Mesenchymal stem cell (in vitro differentiated cells and primary cell): ENCODE measurements around the gene PFDN1.

Experiments
- DNase-seq: peaks from one replicate; pipeline ENCODE4 v3.0.0-alpha.2; 2013
- H2AFZ ChIP-seq: one replicate; pipeline ENCODE4 v1.6.1; 2013; ENCODE audit warnings: low read depth, mild to moderate bottlenecking, control low read depth, inconsistent platforms, low read length, moderate library complexity
- H2AK5ac ChIP-seq: 2 replicates; pipeline ENCODE4 v1.6.1; 2013; ENCODE audit warnings: low read length, moderate library complexity, mild to moderate bottlenecking, inconsistent platforms; ENCODE audit not compliant: severe bottlenecking
- H2BK120ac ChIP-seq: one replicate; pipeline ENCODE4 v1.6.1; 2013; ENCODE audit warnings: low read depth, mild to moderate bottlenecking, inconsistent platforms, low read length, moderate library complexity
- H2BK12ac ChIP-seq, 2 experiments: one replicate each; pipeline ENCODE4 v1.6.1; 2013; ENCODE audit warnings: inconsistent platforms in 2 of 2, low read length in 2 of 2, mild to moderate bottlenecking in 2 of 2, moderate library complexity in 2 of 2, control low read depth in 1 of 2
- H2BK15ac ChIP-seq: one replicate; pipeline ENCODE4 v1.6.1; 2013; ENCODE audit warnings: mild to moderate bottlenecking, low read depth, inconsistent platforms; ENCODE audit not compliant: poor library complexity, severe bottlenecking
- H2BK5ac ChIP-seq: 2 replicates; pipeline ENCODE4 v1.6.1; 2013; ENCODE audit warnings: low read depth, mild to moderate bottlenecking, low read length, control low read depth, inconsistent platforms; ENCODE audit not compliant: poor library complexity, severe bottlenecking
- H3K14ac ChIP-seq, 2 experiments: one replicate each; pipeline ENCODE4 v1.6.1; 2013; ENCODE audit warnings: inconsistent platforms in 2 of 2, low read length in 2 of 2, control low read depth in 1 of 2, mild to moderate bottlenecking in 1 of 2, moderate library complexity in 1 of 2
- H3K18ac ChIP-seq, 2 experiments: one replicate each; pipeline ENCODE4 v1.6.1; 2013; ENCODE audit warnings: inconsistent platforms in 2 of 2, low read length in 2 of 2, control low read depth in 1 of 2, low read depth in 1 of 2, mild to moderate bottlenecking in 1 of 2
- H3K23ac ChIP-seq, 2 experiments: one replicate each; pipeline ENCODE4 v1.6.1; 2013; ENCODE audit warnings: inconsistent platforms in 2 of 2, low read length in 2 of 2, mild to moderate bottlenecking in 2 of 2, moderate library complexity in 2 of 2, control low read depth in 1 of 2
- H3K27ac ChIP-seq: 2 replicates; pipeline ENCODE4 v1.5.1; 2013; ENCODE audit warnings: mild to moderate bottlenecking, moderate library complexity, low read length, control low read depth, inconsistent platforms; ENCODE audit not compliant: poor library complexity, severe bottlenecking
- H3K27me3 ChIP-seq, 2 experiments: 2 replicates each; pipeline versions ENCODE4 v1.6.1 to v1.7.0; 2013; ENCODE audit warnings: low read length in 2 of 2, mild to moderate bottlenecking in 2 of 2, moderate library complexity in 2 of 2, control low read depth in 1 of 2, inconsistent platforms in 1 of 2; ENCODE audit not compliant: control insufficient read depth in 1 of 2, insufficient read depth in 1 of 2
- H3K36me3 ChIP-seq, 2 experiments: 2 replicates each; pipeline versions ENCODE4 v1.6.1 to v1.7.0; 2013; ENCODE audit warnings: low read length in 2 of 2, control low read depth in 1 of 2, inconsistent platforms in 1 of 2, low read depth in 1 of 2, mild to moderate bottlenecking in 1 of 2; ENCODE audit not compliant: insufficient read depth in 2 of 2, control insufficient read depth in 1 of 2
- H3K4ac ChIP-seq, 2 experiments: one replicate each; pipeline ENCODE4 v1.6.1; 2013; ENCODE audit warnings: inconsistent platforms in 2 of 2, low read length in 2 of 2, mild to moderate bottlenecking in 2 of 2, moderate library complexity in 2 of 2, control low read depth in 1 of 2, low read depth in 1 of 2
- H3K4me1 ChIP-seq: 2 replicates; pipeline ENCODE4 v1.6.1; 2013; ENCODE audit warnings: low read depth, low read length, control low read depth; ENCODE audit not compliant: control insufficient read depth, insufficient read depth
- H3K4me2 ChIP-seq: 2 replicates; pipeline ENCODE4 v1.6.1; 2013; ENCODE audit warnings: low read length, mild to moderate bottlenecking, inconsistent platforms; ENCODE audit not compliant: poor library complexity, severe bottlenecking
- H3K4me3 ChIP-seq, 2 experiments: 2 replicates each; pipeline versions ENCODE4 v1.5.1 to v1.7.0; 2013; ENCODE audit warnings: low read length in 2 of 2, mild to moderate bottlenecking in 2 of 2, control low read depth in 1 of 2, low read depth in 1 of 2; ENCODE audit not compliant: insufficient read depth in 1 of 2
- H3K79me1 ChIP-seq: replicated peaks from 2 replicates; pipeline ENCODE4 v1.6.1; 2013; ENCODE audit warnings: mild to moderate bottlenecking, control low read depth, low read length, inconsistent platforms; ENCODE audit not compliant: poor library complexity, severe bottlenecking
- H3K9ac ChIP-seq: 2 replicates; pipeline ENCODE4 v1.7.0; 2013; ENCODE audit warnings: mild to moderate bottlenecking, low read length, moderate library complexity
- H3K9me3 ChIP-seq: 2 replicates; pipeline ENCODE4 v1.7.0; 2013; ENCODE audit warnings: mild to moderate bottlenecking, low read length; ENCODE audit not compliant: control insufficient read depth
- H4K8ac ChIP-seq: one replicate; pipeline ENCODE4 v1.6.1; 2013; ENCODE audit warnings: inconsistent platforms, mild to moderate bottlenecking, low read length, moderate library complexity
- H4K91ac ChIP-seq: one replicate; pipeline ENCODE4 v1.6.1; 2013; ENCODE audit warnings: mild to moderate bottlenecking, low read length, inconsistent platforms
- WGBS: methylation state at CpG from one replicate; pipeline ENCODE4 v1.1.7; 2013; ENCODE audit warnings: mixed read lengths; 5-methylcytosine and 5-hydroxymethylcytosine counted together

The PFDN1 gene

DNA sequence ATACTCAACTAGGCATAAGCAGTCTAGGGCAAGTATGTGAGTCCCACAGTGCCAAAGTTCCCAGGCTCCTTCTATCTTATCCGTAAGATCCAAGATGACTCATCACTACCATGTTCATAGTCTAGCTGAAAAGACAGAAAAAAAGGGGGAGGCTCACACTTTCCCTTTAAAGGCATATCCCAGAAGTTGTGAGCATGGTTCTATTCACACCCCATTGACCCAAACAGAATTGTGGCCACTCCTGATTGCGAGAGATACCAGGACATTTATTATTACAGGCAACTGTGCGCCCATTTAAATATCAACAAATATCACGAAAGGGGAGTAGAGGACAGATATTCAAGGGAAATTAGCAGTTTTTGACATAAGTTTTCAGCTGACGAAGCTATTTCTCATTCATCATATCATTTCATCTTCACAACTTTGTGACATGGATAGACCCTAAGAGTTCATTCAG, 8.1 kb upstream of the PFDN1 start:
- DNase-seq, result peak; percentile 96
- H3K27ac ChIP-seq, result peak overlapping the region; percentile 21
- H3K18ac ChIP-seq, result no peak overlapping the region
- no peak overlapping the region for H2BK120ac ChIP-seq
- no peak overlapping the region for H3K4me3 ChIP-seq
- H2BK5ac ChIP-seq, result no peak overlapping the region
- no peak overlapping the region for H3K4ac ChIP-seq
- H3K27me3 ChIP-seq, result no peaks in the 10 kb centered on the region
- no peak overlapping the region for H4K91ac ChIP-seq
- H2BK15ac ChIP-seq, result no peak overlapping the region
- no peak overlapping the region for H3K14ac ChIP-seq
- no peak overlapping the region for H3K4me2 ChIP-seq
- 45% methylated on average over 3 of the region's 5 CpGs for WGBS
- H2AK5ac ChIP-seq, result no peak overlapping the region
- no peak overlapping the region for H3K9ac ChIP-seq
- no peak overlapping the region for H4K8ac ChIP-seq
- no peak overlapping the region for H2AFZ ChIP-seq
- H3K79me1 ChIP-seq, result no peaks in the 10 kb centered on the region
- no peak overlapping the region for H2BK12ac ChIP-seq
- no peak overlapping the region for H3K23ac ChIP-seq
- H3K9me3 ChIP-seq, result no peaks in the 10 kb centered on the region
- peaks cover 11% of the 10 kb centered on the region for H3K4me1 ChIP-seq
- H3K36me3 ChIP-seq, result no peaks in the 10 kb centered on the region

DNA sequence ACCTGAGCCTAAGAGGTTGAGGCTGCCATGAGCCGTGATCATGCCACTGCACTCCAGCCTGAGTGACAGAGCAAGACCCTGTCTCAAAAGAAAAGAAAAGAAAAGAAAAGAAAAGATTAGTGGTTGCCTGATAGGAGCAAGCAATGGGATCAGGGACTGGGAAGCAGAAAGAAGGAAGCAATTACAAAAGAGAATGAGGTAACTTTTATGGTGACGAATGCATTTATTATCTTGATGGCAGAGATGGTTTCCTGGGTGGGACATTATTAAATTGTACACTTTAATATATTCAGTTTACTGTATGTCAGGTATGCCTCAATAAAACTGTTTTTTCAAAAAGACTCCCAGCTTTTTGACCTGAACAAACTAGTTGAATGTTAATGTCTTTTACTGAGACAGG, 7.5 kb upstream of the PFDN1 start:
- no peak overlapping the region for H3K4me3 ChIP-seq
- H3K4ac ChIP-seq, result no peak overlapping the region
- H3K18ac ChIP-seq, result no peak overlapping the region
- no peak overlapping the region for H4K8ac ChIP-seq
- no peaks in the 10 kb centered on the region for H3K36me3 ChIP-seq
- 97% methylated on average over 1 of the region's 2 CpGs for WGBS
- H3K4me2 ChIP-seq, result no peak overlapping the region
- H3K9me3 ChIP-seq, result no peaks in the 10 kb centered on the region
- H2AK5ac ChIP-seq, result no peak overlapping the region
- no peaks in the 10 kb centered on the region for H3K79me1 ChIP-seq
- H3K27ac ChIP-seq, result peak overlapping the region; percentile 21
- H4K91ac ChIP-seq, result no peak overlapping the region
- H2AFZ ChIP-seq, result no peak overlapping the region
- H3K14ac ChIP-seq, result no peak overlapping the region
- H3K27me3 ChIP-seq, result no peaks in the 10 kb centered on the region
- H2BK15ac ChIP-seq, result no peak overlapping the region
- no peak overlapping the region for H2BK12ac ChIP-seq
- DNase-seq, result peak; percentile 62
- no peak overlapping the region for H3K23ac ChIP-seq
- H2BK5ac ChIP-seq, result no peak overlapping the region
- peaks cover 11% of the 10 kb centered on the region for H3K4me1 ChIP-seq
- no peak overlapping the region for H3K9ac ChIP-seq
- no peak overlapping the region for H2BK120ac ChIP-seq

DNA sequence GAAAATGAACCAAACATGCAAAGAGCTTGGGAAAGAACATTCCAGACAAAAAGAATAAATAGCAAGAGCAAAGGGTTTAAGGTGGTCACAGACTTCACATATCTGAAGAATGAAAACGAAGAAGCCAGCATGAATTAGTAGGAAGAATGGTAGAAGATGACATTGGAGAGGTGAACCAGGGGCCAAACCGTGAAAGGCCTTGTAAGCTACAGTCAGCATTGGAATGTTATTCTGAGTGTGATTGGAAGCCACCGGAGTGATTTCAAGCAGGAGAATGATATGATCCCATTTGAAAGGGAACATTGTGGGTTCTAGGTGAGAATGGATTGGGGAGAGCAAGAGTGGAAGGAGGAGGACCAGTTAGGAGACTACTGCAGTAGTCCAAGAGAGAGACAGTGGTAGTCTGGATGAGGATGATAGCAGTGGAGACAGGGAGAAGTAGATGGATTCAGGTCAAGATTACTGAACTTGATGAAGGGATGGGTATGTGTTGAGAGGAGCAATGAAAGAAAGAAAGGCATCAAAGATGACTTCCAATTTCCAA, 6.9 kb upstream of the PFDN1 start:
- no peak overlapping the region for H3K4me3 ChIP-seq
- H4K91ac ChIP-seq, result no peak overlapping the region
- no peak overlapping the region for H2BK15ac ChIP-seq
- no peak overlapping the region for H3K23ac ChIP-seq
- peaks cover 11% of the 10 kb centered on the region for H3K4me1 ChIP-seq
- peak overlapping the region in 1 of 2 experiments; percentile 59 for H2BK12ac ChIP-seq
- H3K4me2 ChIP-seq, result no peak overlapping the region
- H2BK120ac ChIP-seq, result no peak overlapping the region
- 94% methylated on average over 3 of the region's 3 CpGs for WGBS
- H3K14ac ChIP-seq, result no peak overlapping the region
- no peak overlapping the region for H4K8ac ChIP-seq
- H3K36me3 ChIP-seq, result no peaks in the 10 kb centered on the region
- no peak overlapping the region for H3K18ac ChIP-seq
- H3K27me3 ChIP-seq, result no peaks in the 10 kb centered on the region
- no peaks in the 10 kb centered on the region for H3K9me3 ChIP-seq
- H3K27ac ChIP-seq, result no peak overlapping the region
- no peak overlapping the region for H3K9ac ChIP-seq
- no peak for DNase-seq
- H3K79me1 ChIP-seq, result no peaks in the 10 kb centered on the region
- no peak overlapping the region for H3K4ac ChIP-seq
- H2BK5ac ChIP-seq, result no peak overlapping the region
- no peak overlapping the region for H2AFZ ChIP-seq
- H2AK5ac ChIP-seq, result no peak overlapping the region

DNA sequence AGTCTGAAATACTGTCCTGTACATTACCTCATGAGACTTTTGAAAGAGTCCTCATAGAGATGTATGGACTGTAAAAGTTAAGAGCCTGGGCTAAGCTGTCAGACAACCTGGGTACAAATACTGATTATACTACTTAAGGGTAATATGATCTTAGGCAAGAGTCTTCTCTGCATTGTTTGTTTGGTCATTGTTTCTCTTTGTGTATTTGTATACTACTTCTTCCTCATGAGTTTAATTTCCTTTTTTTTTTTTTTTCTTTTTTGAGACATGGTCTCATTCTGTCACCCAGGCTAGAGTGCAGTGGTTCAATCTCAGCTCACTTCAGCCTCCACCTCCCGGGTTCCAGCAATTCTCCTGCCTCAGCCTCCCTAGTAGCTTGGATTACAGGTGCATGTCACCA, 2.6 kb upstream of the PFDN1 start:
- WGBS, result 86% methylated on average over 1 of the region's 1 CpG
- Histone ChIP-seq H3K9me3 (no peaks in the 10 kb centered on the region), H2BK12ac (no peak overlapping the region), H3K36me3 (no peaks in the 10 kb centered on the region), H3K23ac (no peak overlapping the region), H2BK15ac (no peak overlapping the region), H4K91ac (no peak overlapping the region), H3K27ac (no peak overlapping the region), H3K4me2 (no peak overlapping the region), H2AFZ (no peak overlapping the region), H2BK5ac (no peak overlapping the region), H3K79me1 (no peaks in the 10 kb centered on the region), H4K8ac (no peak overlapping the region), H3K27me3 (no peaks in the 10 kb centered on the region), H3K18ac (no peak overlapping the region), H3K14ac (no peak overlapping the region), H2BK120ac (no peak overlapping the region), H3K4ac (no peak overlapping the region), H3K9ac (no peak overlapping the region), H3K4me3 (no peak overlapping the region), H3K4me1 (no peaks in the 10 kb centered on the region), H2AK5ac (no peak overlapping the region)
- DNase-seq, result no peak
